ENCODE measurements around the gene PLPP1. TPM values are rescaled to one million over a fixed set of nuclear protein-coding genes. Genes with fewer than 3 reads are reported as not detected.

The PLPP1 gene
- total and polyA plus RNA-seq, 7 donors, result 22.0 to 81.5 (median 40.6) TPM

GRCh38 chr5:55441107-55441771 is 93.5 kb downstream of the PLPP1 start:
- WGBS, 3 donors, result 60 to 87% (median 60%) methylated on average over 3 of the region's 3 CpGs
- DNase-seq, result no peak
- Histone ChIP-seq H3K36me3 (ENCODE audit: insufficient read depth in 1 of 2, low read depth in 1 of 2) (peaks cover 0 to 9% of the 10 kb centered on the region in 2 donors), H3K4me3 (no peak overlapping the region), H3K9me3 (no peaks in the 10 kb centered on the region), H3K4me1 (peaks cover 47% of the 10 kb centered on the region), H3K27me3 (ENCODE audit: insufficient read depth in 3 of 3, low read length in 2 of 3) (no peaks in the 10 kb centered on the region), H3K27ac (peak overlapping the region; percentile 90)
- intact Hi-C loops (cut with DNase I), result no loop called here
- TF ChIP-seq, protein P1, sequence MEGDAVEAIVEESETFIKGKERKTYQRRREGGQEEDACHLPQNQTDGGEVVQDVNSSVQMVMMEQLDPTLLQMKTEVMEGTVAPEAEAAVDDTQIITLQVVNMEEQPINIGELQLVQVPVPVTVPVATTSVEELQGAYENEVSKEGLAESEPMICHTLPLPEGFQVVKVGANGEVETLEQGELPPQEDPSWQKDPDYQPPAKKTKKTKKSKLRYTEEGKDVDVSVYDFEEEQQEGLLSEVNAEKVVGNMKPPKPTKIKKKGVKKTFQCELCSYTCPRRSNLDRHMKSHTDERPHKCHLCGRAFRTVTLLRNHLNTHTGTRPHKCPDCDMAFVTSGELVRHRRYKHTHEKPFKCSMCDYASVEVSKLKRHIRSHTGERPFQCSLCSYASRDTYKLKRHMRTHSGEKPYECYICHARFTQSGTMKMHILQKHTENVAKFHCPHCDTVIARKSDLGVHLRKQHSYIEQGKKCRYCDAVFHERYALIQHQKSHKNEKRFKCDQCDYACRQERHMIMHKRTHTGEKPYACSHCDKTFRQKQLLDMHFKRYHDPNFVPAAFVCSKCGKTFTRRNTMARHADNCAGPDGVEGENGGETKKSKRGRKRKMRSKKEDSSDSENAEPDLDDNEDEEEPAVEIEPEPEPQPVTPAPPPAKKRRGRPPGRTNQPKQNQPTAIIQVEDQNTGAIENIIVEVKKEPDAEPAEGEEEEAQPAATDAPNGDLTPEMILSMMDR (IDR thresholded peaks at IDR 0.05), result no peak
- no peak for ATAC-seq

DNA sequence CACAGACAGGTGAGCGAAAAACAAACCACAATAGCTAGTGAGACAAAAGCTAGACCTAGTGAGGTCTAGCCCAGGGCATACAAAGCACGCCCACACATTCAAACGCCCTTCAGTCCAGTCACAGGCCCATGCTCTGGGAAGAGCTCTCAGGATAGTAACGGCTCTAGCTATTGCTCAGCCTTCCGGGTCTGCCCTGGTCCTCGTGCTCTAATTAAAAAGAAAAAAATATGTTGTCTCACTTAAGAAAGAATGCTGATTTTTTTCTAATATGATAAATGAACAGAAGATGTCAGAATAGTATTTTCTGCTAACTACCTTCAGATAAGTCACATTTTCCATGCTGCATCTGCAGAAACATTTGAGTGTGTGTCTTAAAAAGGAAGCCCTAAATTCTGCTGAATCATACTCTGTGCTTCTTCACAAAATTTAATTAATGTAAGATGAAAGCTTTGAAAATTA is 94.5 kb downstream of the PLPP1 start:
- H3K27ac ChIP-seq, result peak overlapping the region; percentile 90
- no peaks in the 10 kb centered on the region for H3K27me3 ChIP-seq (ENCODE audit: insufficient read depth in 3 of 3, low read length in 2 of 3)
- TF ChIP-seq, protein P1 (IDR thresholded peaks at IDR 0.05), result no peak
- DNase-seq (no peak), ATAC-seq (peak in 3 of 4 donors; percentile 42 to 46 (median 43))
- WGBS, 3 donors, result 55 to 76% (median 57%) methylated on average over 6 of the region's 6 CpGs
- peaks cover 47% of the 10 kb centered on the region for H3K4me1 ChIP-seq
- H3K4me3 ChIP-seq, result no peak overlapping the region
- intact Hi-C loops (cut with DNase I), result no loop called here
- no peaks in the 10 kb centered on the region for H3K9me3 ChIP-seq
- peaks cover 0 to 9% of the 10 kb centered on the region in 2 donors for H3K36me3 ChIP-seq (ENCODE audit: insufficient read depth in 1 of 2, low read depth in 1 of 2)

GRCh38 chr5:55438998-55439397 is 95.8 kb downstream of the PLPP1 start:
- peak overlapping the region; percentile 90 for H3K27ac ChIP-seq
- TF ChIP-seq, protein P1 (IDR thresholded peaks at IDR 0.05), result no peak
- ATAC-seq (peak; percentile 58 to 69 (median 62)), DNase-seq (no peak)
- peaks cover 51% of the 10 kb centered on the region for H3K4me1 ChIP-seq
- no peaks in the 10 kb centered on the region for H3K9me3 ChIP-seq
- intact Hi-C loops (cut with DNase I), result no loop called here
- WGBS, 3 donors, result 28 to 68% (median 44%) methylated on average over 4 of the region's 4 CpGs
- no peaks in the 10 kb centered on the region for H3K27me3 ChIP-seq (ENCODE audit: insufficient read depth in 3 of 3, low read length in 2 of 3)
- no peak overlapping the region for H3K4me3 ChIP-seq
- H3K36me3 ChIP-seq (ENCODE audit: insufficient read depth in 1 of 2, low read depth in 1 of 2), result peaks cover 0 to 9% of the 10 kb centered on the region in 2 donors

DNA sequence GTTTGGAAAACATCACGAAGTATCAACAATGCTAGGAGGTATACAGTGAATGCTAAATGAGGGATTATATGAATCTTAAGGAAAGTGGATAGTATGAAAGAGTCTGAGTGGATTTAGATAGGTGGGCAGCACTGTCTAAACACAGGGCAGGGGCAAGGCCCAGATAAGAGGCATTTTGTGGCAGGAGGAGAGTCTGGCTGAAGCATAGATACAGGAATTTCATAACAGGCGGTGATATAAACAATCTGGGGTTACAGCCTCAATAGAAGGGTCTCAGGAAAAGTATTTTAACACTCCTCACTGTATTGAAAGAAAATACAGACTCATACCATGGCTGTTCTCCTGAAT is 96.9 kb downstream of the PLPP1 start:
- ATAC-seq (peak in 3 of 4 donors; percentile 6 to 19 (median 10)), DNase-seq (no peak)
- H3K4me3 ChIP-seq, result peak overlapping the region; percentile 12
- peaks cover 52% of the 10 kb centered on the region for H3K4me1 ChIP-seq
- H3K9me3 ChIP-seq, result no peaks in the 10 kb centered on the region
- no peaks in the 10 kb centered on the region for H3K27me3 ChIP-seq (ENCODE audit: insufficient read depth in 3 of 3, low read length in 2 of 3)
- TF ChIP-seq, protein P1 (IDR thresholded peaks at IDR 0.05), result no peak
- intact Hi-C loops (cut with DNase I), result no loop called here
- peak overlapping the region; percentile 90 for H3K27ac ChIP-seq
- WGBS, 3 donors, result 48 to 69% (median 50%) methylated on average over 2 of the region's 2 CpGs
- peaks cover 0 to 9% of the 10 kb centered on the region in 2 donors for H3K36me3 ChIP-seq (ENCODE audit: insufficient read depth in 1 of 2, low read depth in 1 of 2)
